GM21619 (cell line): ENCODE measurements around the gene KLRC4.
"Not testable (repeated sequence)": the region's sequence is repeated elsewhere in the genome, so short reads cannot be mapped to it uniquely, and the experiment has no call there.

Experiments used
- ATAC-seq: cut with Tn5 transposase; IDR thresholded peaks from one replicate; pipeline ENCODE4 v1.9.1; 2021; ENCODE audit not compliant: unreplicated experiment

Gene KLRC4, protein sequence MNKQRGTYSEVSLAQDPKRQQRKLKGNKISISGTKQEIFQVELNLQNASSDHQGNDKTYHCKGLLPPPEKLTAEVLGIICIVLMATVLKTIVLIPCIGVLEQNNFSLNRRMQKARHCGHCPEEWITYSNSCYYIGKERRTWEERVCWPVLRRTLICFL

DNA sequence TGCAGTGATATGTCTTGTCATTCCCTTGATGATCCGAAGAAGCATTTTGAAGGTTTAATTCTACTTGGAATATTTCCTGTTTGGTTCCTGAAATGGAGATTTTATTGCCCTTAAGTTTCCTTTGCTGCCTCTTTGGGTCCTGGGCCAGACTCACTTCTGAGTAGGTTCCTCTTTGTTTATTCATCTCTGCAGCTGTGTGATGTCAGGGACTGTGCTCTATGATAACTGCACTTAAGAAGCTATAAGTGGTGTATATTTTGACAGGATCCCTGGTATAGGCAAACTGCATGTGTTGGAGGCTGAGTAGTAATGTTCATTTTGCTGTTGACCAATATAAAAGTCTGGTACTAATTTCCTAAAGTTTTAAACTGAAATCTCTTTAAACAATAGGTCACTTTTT, at the start of gene KLRC4:
KLRC4 (minus strand) TSS at position 366 of the 400 bp plus-strand sequence; CDS start at position 184, 182 bp downstream.
- ATAC-seq: no peak

DNA sequence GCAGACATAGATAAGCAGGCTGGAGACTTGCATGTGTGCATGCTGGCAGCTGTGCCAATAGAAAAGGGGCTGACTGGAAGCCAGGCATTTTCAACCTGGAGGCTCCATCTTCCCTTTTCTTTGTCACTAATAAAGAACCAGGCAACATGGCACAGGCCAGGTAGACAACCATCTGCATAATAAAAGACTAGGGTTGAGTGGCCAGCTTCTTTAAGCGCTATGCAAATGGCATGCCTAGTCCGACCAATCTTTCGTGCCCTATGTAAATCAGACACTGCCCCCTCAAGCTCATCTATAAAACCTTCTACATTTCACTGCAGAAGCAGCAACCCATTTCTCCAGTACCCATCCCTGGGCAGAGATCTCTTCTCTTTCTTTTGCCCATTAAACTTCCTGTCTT, 48.2 kb upstream of the KLRC4 start:
- no peak for ATAC-seq

DNA sequence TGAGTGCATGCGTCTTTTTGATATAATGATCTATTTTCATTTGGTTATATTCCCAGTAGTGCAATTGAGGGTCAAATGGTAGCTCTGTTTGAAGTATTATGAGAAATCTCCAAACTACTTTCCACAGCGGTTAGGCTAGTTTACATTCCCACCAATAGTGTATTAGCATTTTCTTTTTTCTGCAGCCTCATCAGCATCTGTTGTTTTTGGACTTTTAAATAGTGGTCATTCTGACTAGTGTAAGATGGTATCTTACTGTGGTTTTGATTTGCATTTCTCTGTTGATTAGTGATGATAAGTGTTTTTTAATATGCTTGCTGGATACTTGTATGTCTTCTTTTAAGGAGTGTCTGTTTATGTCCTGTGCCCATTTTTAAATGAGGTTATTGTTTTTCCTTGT, 47.3 kb upstream of the KLRC4 start:
- ATAC-seq: no peak

DNA sequence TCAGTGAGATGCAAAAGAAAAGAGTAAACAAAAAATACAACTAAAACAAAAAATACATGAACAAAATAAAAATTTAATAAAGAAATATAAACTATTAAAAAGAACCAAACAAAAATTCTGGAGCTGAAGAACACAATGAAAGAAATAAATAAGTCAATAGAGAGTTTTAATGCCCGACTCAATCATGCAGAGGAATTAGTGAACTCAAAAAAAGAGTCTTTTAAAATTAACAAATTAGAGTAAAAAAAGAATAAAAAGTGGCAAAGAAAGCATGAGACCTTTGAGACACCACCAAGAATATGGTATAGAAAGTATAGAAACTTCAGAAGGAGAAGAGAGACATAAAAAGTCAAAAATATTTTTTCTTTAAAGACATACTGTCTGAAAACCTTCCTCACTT, 46.2 kb upstream of the KLRC4 start:
- no peak for ATAC-seq

DNA sequence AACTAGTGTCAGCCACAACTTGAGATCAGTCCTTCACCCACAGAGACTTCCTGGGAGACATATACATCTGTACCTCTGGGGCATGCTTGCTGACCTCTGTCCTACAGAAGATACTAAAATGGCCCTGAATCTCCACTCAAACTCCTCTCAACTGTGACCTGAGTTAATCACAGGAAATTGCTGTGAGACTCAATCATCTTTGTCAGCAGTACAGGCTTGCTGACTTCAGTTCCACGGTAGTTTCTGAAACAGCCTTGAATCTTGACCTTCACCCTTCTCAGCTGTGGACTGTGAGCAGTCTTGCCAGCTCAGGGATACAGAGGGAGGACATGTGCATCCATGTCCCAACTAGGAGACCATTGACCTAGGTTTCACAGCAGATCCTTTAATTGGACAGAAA, 45.0 kb upstream of the KLRC4 start:
- no peak for ATAC-seq

DNA sequence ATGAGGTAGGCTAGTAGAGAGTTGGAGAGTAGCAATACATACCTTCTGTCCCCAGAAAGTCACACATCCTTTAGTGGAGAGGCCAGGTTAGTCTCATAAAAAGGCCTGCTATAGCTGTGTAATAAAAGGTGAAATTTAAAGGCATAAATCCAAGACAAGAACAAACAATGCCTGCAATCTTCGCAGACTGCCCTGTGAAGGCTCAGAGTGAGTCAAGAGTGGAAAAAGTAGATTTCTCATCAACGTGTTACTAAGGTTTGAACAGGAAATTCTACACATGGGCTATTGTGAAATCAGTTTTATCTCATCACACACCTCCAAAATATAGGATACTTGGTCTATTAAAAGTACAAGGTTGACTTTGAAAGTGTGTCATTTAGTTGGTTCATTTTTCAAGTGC, 43.6 kb upstream of the KLRC4 start, which contains the start of gene KLRC1:
KLRC1 (minus strand) TSS at position 222 of the 400 bp plus-strand sequence. CDS start 2,221 bp downstream, outside the sequence.
- ATAC-seq: no peak

DNA sequence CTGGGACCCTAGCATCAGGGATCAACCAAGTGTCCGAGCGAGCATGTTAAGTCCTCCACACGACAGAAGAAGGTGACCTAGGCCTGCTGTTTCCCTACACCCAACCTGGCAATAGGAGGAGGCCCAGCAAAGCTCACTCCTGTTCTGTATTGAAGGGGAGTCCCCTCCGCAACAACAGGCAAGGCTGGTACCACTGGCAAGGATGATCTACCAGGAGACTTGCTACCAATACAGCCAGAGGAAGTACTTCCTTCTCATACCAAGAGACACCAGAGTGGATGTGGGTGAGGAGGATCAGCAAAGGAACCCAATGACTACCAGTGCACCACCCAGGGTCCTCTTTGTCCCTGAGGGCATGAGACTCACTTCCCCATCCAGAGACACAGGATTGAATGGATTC, 38.7 kb upstream of the KLRC4 start:
- ATAC-seq: no peak

DNA sequence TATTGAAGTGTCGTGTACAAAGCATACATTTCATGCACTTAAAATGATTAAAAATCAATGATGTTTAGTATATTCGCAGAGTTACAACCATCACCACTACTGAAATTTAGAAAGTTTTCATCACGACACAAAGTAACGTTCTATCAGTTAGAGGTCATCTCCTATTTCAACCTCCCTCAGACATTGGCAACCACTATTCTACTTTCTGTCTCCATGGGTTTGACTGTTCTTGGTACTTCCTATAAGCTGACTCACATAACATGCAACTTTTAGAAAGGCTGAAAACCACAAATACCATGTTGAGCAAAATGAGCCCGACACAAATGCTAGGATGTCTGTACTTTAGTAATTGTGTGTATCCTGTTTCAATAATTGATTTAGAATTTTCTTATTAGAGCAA, 36.5 kb upstream of the KLRC4 start:
- ATAC-seq: not testable (repeated sequence)

DNA sequence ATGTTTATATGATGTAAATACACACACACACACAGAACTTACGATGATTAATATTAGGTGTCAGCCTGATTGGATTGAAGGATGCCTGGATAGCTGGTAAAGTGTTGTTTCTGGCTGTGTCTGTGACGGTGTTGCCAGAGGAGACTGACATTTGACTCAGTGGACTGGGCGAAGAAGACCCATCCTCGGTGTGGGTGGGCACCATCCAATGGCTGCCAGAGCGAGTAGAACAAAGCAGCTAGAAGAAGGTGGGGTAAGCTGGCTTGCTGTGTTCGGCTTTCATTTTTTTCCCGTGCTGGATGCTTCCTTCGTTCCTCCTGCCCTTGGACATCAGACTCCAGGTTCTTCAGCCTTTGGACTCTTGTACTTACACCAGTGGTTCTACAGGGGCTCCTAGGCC, 31.6 kb upstream of the KLRC4 start:
- ATAC-seq: not testable (repeated sequence)

DNA sequence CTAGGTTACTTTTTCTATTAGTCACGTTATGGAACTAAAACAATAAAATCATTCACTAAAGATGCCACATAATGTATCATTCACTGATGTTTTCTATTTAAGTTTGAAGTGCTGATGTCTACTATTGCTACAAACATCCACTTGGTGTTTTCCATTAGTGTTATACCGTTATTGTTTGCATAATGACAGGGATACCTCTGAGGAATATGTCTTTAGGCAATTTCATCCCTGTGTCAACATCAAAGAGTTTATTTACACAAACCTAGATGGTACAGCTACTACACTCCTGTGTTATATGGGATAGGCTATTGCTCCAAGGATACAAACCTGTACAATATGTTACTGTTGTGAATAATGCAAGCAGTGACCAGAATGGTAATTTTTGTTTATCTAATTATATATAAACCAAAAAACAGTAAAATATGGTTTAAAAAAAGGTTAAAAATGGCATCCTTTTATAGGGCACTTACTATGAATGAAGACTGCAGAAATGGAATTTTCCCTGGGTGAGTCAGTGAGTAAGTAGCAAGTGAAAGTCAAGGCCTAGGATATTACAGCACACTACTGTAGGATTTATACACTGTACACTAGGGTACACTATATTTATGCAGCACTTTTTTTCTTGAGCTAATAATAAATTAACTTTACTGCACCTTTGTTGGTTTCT, 30.2 kb upstream of the KLRC4 start:
- not testable (repeated sequence) for ATAC-seq

DNA sequence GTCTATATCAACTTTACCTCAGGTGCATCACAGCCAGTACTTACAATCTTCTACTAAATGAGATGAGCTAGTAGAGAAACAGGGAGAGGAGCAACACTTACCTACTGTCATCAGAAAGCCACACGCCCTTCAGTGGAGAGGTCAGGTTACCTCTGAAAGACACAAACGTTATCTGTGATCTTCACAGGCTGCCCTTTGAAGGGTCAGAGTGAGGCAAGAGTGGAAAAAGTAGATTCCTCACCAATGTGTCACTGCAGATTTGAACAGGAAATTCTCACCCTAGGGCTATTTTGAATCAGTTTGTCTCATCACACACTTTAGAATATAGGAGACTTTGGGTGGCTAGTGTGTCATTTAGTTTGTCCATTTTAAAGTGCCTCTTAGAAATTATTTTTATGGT, 28.0 kb upstream of the KLRC4 start:
- not testable (repeated sequence) for ATAC-seq

DNA sequence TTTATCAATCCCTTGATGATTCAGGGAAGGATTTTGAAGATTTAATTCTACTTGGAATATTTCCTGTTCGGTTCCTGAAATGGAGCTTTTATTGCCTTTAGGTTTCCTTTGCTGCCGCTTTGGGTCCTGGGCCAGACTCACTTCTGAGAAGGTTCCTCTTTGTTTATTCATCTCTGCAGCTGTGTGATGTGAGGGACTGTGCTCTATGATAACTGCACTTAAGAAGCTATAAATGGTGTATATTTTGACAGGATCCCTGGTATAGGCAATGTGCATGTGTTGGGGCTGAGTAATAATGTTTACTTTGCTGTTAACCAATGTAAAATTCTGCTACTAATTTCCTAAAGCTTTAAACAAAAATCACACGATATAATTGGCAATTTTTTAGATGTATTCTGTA, 26.3 kb upstream of the KLRC4 start, which contains the start of gene KLRC2:
KLRC2 (minus strand) TSS at position 195 of the 400 bp plus-strand sequence; CDS start at position 171, 24 bp downstream.
- ATAC-seq: not testable (repeated sequence)

DNA sequence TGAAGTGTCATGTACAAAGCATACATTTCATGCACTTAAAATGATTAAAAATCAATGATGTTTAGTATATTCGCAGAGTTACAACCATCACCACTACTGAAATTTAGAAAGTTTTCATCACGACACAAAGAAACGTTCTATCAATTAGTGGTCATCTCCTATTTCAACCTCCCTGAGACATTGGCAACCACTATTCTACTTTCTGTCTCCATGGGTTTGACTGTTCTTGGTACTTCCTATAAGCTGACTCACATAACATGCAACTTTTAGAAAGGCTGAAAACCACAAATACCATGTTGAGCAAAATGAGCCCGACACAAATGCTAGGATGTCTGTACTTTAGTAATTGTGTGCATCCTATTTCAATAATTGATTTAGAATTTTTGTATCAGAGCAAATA, 21.1 kb upstream of the KLRC4 start:
- not testable (repeated sequence) for ATAC-seq

DNA sequence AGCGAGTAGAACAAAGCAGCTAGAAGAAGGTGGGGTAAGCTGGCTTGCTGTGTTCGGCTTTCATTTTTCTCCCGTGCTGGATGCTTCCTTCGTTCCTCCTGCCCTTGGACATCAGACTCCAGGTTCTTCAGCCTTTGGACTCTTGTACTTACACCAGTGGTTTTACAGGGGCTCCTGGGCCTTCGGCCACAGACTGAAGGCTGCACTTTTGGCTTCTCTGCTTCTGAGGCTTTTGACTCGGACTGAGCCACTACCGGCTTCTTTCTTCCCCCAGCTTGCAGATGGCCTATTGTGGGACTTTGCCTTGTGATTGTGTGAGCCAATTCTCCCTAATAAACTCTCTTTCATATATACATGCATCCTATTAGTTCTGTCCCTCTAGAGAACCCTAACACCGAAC, 16.4 kb upstream of the KLRC4 start:
- not testable (repeated sequence) for ATAC-seq

DNA sequence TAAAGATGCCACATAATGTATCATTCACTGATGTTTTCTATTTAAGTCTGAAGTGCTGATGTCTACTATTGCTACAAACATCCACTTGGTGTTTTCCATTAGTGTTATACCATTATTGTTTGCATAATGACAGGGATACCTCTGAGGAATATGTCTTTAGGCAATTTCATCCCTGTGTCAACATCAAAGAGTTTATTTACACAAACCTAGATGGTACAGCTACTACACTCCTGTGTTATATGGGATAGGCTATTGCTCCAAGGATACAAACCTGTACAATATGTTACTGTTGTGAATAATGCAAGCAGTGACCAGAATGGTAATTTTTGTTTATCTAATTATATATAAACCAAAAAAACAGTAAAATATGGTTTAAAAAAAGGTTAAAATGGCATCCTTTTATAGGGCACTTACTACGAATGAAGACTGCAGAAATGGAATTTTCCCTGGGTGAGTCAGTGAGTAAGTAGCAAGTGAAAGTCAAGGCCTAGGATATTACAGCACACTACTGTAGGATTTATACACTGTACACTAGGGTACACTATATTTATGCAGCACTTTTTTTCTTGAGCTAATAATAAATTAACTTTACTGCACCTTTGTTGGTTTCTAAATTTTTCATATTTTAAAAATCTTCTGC, 14.8 kb upstream of the KLRC4 start:
- not testable (repeated sequence) for ATAC-seq

DNA sequence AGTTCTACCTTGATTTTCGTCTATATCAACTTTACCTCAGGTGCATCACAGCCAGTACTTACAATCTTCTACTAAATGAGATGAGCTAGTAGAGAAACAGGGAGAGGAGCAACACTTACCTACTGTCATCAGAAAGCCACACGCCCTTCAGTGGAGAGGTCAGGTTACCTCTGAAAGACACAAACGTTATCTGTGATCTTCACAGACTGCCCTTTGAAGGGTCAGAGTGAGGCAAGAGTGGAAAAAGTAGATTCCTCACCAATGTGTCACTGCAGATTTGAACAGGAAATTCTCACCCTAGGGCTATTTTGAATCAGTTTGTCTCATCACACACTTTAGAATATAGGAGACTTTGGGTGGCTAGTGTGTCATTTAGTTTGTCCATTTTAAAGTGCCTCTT, 12.6 kb upstream of the KLRC4 start:
- not testable (repeated sequence) for ATAC-seq

DNA sequence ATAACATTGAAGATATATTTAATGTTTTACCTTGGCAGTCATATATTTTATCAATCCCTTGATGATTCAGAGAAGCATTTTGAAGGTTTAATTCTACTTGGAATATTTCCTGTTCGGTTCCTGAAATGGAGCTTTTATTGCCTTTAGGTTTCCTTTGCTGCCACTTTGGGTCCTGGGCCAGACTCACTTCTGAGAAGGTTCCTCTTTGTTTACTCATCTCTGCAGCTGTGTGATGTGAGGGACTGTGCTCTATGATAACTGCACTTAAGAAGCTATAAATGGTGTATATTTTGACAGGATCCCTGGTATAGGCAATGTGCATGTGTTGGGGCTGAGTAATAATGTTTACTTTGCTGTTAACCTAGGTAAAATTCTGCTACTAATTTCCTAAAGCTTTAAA, 10.8 kb upstream of the KLRC4 start, which contains the start of gene KLRC3:
KLRC3 (minus strand) TSS at position 262 of the 400 bp plus-strand sequence; CDS start at position 217, 45 bp downstream.
- ATAC-seq: not testable (repeated sequence)

DNA sequence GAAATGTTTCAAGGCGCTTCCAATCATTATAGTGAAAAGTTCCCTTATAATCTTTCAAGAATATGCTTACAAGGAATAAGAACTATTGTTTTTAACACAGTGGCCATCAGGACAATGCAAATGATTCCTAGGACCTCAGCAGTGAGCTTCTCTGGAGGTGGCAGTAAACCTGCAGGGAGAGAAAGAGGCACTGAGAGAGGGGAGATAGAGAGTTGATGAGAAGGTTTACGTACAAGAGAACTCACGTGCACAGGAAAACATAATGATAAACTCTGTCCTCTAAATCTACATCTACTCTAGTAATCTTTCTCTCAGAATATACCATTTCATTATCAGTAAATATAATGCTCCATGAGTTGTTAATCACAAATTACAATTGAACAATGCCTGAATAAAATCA, 715 bp downstream of the KLRC4 start:
- ATAC-seq: no peak

DNA sequence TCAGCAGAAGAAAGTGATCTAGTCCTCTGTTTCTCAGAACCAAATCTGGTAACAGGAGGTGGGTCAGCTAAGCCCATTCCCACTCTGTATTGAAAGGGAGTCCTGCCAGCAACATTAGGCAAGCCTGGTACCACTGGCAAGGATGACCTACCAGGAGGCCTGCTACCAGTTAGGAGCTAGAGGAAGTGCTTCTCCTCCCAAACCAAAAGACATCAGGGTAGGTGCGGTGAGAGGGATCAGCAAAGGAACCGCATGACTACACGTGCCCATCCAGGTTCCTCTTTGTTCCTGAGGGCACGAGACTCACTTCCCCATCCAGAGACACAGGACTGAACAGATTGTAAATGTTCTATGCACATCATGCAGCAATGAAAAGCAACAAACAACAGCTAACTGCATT, 2.8 kb downstream of the KLRC4 start:
- no peak for ATAC-seq

DNA sequence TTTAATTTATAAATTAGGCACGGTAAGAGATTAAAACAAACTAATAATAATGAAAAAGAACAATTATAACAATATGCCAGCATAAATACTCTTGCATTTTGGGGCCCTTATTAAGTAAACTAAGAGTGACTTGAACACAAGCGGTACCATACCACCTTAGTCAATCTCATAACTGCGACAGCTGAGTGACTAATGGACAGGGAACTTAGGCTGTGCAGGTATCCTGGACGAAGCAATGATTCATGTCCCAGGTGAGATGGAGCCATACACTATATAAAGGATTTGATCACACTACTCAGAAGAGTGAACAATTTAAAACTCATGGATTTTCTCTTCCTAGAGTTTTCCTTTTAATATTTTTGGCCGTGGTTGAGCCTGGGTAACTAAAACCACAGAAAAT, 4.3 kb downstream of the KLRC4 start:
- ATAC-seq: no peak

DNA sequence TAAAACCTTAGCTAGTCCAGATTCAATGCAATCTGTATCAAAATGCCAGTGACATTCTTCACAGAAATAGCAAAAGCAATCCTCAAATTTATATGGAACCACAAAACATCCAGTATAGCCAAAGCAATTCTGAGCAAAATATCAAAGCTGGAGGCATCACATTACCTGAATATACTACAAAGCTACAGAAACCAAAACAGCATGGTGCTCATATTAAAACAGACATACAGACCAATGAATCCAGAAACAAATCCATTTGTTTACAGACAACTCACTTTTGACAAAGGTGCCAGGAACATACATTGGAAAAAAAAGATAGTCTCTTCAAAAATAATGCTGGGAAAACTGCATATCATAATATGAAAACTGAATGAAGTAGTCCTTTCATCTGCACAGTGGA, 4.8 kb downstream of the KLRC4 start:
- ATAC-seq: no peak

DNA sequence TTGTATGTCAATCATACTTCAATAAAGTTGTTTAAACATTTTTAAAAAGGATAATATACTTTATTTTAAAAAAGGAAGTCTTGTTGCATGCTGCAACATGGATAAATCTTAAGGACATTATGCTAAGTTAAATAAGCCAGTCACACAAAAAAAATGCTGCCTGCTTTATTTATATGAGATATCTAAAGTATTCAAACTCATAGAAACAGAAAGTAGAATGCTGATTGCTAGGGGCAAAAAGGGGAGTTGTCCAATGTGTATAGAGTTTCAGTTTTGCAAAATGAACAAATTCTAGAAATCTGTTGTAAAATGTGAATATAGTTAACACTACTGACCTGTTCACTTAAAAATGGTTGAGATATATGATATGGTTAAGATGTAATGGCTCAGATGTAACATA, 8.7 kb downstream of the KLRC4 start:
- ATAC-seq: no peak
